Pons (tissue), 1 donor: ENCODE data around the gene ADAMTS13.
"Not testable (repeated sequence)": the region's sequence is repeated elsewhere in the genome, so short reads cannot be mapped to it uniquely, and the experiment has no call there.

ENCODE experiments used
- DNase-seq: peaks from one replicate; pipeline ENCODE4 v3.0.0-alpha.2; 2016; ENCODE audit warnings: low spot score

The ADAMTS13 gene

DNA sequence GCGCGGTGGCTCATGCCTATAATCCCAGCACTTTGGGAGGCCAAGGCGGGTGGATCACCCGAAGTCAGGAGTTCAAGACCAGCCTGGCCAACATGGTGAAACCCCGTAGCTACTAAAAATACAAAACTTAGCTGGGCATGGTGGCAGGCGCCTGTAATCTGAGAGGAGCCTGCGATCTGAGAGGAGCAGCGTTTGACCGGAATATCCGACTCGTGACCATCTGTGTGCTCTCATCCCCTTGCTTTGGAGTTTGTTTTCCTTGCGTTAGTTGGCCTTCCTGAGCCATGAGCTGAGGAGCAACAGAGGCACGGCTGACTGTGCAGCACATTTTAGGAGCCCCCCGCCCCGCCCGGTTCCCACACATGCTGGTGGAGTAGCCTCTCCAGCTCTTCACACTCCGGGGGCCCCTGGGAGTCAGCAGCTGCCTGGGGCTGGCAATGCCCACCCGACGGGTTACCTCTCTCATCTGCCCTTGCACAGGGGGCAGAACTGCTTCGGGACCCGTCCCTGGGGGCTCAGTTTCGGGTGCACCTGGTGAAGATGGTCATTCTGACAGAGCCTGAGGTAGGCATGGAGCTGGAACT is 3.0 kb downstream of the ADAMTS13 start:
- DNase-seq: no peak

DNA sequence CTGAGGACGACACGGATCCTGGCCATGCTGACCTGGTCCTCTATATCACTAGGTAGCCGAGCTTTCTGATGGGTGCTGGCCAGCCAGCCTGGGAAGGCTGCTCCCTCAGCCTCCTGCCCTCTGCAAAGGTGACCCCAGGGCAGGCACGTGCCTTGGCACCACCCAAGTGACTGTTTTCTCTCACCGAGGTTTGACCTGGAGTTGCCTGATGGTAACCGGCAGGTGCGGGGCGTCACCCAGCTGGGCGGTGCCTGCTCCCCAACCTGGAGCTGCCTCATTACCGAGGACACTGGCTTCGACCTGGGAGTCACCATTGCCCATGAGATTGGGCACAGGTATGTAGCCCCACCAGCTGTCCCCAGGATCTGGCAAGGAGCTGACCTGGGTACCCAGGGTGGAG is 3.8 kb downstream of the ADAMTS13 start:
- DNase-seq: no peak

DNA sequence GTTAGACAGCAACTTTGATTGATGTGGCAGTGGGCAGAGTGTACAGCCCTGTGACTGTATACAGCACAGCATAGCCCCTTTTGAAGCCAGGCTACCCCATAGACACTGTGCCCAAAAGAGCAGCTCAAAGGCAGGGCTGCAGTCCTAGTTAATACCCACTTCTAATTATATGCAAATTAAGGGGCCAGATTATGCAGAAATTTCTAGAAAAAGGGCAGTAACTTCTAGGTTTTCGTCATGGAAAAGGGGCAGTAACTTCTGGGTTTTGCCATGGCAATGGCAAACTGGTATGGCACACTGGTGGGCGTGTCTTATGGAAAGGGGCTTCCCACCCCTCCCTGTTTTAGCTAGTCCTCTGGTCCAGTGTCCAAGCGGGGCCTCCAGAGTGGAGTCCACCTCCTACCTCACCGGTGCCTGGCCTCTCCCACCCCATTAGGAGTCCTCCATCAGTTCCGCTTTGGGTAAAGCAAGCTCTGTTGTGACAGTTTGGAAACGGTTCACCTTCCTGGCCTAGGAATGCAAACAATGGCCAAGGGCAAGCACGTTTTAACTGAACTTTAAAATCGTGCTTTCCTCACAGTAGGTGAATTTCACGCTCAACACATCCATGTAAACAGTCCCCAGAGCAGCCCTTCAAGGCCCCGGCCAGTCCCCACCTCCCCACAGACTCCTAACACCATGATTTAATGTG is 5.6 kb downstream of the ADAMTS13 start:
- no peak for DNase-seq

DNA sequence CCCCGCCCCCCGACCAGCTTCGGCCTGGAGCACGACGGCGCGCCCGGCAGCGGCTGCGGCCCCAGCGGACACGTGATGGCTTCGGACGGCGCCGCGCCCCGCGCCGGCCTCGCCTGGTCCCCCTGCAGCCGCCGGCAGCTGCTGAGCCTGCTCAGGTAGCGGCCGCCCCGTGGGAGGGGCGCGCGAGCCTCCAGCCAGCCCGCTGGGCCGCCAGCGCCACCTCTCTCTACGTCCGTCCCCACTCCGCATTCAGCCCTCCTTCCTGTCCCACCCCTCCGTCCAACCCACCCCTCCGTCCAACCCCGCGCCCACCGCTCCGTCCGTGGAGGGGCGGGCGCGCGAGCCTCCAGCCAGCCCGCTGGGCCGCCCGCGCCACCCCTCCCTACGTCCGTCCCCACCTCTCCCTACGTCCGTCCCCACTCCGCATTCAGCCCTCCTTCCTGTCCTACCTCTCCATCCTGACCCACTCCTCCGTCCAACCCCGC is 6.5 kb downstream of the ADAMTS13 start:
- DNase-seq: no peak

DNA sequence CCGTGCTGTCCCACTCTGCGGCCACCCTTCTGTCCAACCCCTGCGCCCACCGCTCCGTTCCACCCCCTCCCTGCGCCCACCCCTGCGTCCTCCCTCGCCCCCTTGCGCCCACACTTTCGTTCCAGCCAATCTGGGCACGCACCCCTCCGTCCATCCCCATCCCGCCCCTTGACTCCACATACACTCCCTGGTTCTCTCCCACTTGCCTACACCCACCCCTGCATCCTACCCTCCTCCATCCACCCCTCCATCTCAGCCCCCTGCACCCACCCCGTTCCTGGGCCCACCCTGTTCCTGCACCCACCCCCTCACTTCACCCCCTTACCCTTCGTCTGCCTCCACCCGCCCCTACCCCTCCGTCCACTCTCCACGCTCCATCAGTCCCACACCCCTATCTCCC is 7.0 kb downstream of the ADAMTS13 start:
- no peak for DNase-seq

DNA sequence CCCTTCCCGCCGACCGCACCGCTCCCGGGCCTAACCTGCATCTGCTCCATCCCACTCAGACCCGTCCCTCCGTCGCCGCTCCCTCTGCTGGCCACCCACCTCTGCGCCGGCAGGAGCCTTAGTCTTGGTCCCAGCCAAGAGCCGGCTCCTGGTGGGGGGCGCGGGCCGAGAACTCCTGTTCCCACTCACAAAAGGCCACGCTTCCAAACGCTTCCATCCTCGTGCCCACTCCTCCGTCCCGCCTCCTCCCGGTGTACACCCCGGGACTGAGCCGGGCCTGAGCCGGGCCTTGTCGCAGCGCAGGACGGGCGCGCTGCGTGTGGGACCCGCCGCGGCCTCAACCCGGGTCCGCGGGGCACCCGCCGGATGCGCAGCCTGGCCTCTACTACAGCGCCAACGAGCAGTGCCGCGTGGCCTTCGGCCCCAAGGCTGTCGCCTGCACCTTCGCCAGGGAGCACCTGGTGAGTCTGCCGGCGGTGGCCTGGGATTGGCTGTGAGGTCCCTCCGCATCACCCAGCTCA is 7.5 kb downstream of the ADAMTS13 start:
- no peak for DNase-seq

DNA sequence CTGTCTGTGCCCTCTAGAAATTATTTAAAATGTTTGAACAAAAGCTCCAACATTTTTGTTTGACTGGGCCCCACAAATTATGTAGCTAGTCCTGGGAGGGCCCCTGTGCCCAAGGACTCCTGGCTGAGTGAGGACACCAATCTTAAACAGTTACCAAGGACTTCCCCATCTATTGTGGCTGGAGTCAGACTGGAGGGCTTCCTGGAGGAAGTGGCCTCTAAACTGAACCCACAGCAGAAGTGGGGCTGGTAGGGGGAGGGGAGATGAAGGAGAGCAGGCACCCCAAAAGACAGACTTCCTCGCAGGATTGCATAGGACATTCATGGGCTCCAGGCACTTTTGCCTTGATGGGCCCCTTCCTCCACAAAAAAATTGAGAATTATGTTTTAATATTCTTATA is 8.1 kb downstream of the ADAMTS13 start:
- DNase-seq: no peak

DNA sequence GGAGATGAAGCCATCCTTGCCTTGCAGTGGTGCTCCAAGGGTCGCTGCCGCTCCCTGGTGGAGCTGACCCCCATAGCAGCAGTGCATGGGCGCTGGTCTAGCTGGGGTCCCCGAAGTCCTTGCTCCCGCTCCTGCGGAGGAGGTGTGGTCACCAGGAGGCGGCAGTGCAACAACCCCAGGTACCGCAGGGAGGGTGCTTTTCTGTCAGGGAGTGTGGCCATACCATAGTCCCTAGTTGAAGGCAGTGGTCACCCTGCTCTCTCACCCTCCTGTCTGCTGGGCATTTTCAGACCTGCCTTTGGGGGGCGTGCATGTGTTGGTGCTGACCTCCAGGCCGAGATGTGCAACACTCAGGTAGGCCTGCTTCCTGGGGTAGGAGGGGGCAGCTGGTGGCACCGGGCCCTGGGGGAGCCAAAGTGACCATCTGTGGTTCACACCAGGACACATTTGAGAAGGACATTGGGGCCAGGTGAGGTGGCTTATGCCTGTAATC is 11.2 kb downstream of the ADAMTS13 start:
- no peak for DNase-seq

DNA sequence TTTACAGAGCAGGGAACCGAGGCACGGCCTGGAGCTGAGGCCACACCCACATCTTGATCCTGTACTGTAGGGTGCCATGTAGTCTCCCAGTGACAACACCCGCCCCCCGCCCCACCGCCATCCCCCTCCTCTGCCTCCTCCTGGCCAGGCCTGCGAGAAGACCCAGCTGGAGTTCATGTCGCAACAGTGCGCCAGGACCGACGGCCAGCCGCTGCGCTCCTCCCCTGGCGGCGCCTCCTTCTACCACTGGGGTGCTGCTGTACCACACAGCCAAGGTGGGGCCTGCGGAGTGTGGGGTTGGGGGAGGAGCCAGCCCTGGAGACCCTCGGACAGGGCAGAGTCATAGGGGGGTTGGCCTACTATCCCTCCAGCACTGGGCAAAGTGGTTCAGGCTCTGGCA is 14.5 kb downstream of the ADAMTS13 start:
- no peak for DNase-seq

DNA sequence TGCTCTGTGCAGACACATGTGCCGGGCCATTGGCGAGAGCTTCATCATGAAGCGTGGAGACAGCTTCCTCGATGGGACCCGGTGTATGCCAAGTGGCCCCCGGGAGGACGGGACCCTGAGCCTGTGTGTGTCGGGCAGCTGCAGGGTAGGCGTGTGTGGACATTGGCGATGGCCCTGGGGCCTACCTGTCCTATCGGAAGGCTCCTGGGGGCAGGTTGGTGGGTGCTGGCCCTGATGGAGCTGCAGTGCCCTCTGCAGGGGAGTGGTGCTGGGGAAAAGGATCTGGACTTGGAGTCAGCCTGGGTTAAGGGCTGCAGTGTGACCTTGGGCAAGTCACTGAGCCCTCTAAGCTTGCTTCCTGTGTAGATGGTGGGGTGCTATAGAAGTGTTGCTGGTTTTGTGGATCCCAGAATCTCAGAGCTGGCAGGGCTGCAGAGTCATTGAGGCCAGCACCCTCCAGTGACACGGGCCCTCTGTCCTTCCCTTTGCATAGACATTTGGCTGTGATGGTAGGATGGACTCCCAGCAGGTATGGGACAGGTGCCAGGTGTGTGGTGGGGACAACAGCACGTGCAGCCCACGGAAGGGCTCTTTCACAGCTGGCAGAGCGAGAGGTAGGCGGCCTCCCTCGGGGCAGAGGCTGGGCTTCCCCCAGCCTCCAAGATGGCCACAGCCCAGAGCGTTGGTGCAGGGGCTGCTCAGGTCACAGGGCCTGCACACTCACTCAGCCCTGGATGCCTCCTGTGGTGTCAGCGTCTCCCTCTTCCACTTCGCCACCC is 15.8 kb downstream of the ADAMTS13 start:
- DNase-seq: no peak

DNA sequence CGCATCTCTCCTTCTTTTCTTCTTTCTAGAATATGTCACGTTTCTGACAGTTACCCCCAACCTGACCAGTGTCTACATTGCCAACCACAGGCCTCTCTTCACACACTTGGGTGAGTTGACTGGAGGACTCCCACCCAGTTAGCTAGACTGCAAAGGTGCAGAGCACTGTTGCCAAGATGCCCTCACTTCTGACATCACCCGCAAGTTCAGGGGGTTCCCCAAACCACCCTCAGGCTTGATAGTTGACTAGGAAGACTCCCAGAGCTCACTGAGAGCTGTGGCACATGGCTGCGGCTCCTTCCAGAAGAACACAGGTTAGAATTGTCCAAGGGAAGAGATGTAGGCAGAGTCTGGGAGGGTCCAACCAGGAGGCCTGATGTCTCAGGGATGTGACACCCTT is 17.2 kb downstream of the ADAMTS13 start:
- no peak for DNase-seq

DNA sequence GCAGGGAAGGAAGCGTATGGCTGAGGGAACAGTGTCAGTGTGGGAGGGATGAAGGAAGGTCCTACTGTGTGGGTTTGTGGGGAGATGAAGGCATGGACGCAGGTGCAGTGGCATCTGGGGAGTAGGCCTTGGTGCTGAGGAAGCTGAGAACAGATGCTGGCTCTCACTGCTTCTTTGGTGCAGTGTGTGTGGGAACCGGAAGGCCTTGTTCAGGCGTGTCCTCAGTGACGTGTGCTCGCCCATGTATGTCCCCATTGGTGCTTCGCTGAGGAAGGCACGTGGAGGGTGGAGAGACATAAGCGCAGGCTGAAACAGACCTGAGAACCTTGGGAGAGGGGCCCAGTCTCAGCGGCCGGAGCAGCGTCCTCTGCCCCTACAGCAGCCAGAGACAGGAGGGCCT is 18.7 kb downstream of the ADAMTS13 start:
- DNase-seq: no peak

DNA sequence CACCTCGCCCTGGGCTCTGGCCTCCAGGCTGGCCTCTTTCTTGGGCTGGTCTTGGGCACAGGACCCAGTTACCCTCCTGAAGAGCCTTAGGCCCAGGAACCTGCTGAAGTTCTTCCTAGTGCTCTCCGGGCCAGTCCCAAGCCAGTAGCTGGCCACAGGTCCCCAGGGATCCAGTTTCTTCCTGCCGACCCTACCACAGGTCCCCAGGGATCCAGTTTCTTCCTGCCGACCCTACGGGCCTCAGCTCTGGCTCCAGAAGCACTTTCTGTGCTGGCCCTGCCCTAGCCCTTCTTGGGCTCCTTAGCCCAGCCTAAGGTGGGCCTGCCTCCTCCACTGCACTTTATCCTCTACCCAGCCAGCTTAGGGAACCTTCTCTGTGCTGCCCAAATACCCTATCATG is 19.4 kb downstream of the ADAMTS13 start:
- DNase-seq: no peak

DNA sequence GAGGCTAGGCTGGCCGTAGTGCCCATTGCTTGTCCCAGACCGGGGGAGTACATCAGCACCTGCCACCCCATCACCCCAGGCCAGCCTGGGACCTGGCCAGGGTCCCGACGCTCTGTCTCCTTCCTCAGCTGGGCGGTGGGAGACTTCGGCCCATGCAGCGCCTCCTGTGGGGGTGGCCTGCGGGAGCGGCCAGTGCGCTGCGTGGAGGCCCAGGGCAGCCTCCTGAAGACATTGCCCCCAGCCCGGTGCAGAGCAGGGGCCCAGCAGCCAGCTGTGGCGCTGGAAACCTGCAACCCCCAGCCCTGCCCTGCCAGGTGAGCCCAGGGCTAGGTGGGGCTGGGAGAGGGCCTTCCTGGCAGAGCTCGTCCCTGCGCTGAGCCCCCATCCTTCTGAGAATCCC is 21.1 kb downstream of the ADAMTS13 start:
- no peak for DNase-seq

DNA sequence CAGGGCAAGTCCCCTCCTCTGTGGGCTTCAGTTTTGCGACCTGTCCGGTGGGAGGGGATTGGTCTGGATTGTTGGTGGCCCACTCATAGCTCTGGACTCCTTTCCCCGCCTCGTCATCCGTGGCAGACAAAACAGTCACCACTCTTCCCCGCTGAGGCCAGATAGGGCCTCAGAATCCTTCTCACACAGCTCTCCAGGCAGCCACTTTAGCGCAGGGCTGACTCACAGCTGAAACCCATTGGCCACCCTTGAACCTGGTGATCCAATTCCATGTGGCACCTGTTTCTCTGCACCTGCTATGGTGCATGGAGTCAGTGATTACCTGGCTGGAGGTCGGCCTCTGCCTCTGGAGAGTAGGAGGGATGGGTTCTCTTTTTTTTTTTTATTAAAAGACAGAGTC is 21.8 kb downstream of the ADAMTS13 start:
- DNase-seq: no peak

DNA sequence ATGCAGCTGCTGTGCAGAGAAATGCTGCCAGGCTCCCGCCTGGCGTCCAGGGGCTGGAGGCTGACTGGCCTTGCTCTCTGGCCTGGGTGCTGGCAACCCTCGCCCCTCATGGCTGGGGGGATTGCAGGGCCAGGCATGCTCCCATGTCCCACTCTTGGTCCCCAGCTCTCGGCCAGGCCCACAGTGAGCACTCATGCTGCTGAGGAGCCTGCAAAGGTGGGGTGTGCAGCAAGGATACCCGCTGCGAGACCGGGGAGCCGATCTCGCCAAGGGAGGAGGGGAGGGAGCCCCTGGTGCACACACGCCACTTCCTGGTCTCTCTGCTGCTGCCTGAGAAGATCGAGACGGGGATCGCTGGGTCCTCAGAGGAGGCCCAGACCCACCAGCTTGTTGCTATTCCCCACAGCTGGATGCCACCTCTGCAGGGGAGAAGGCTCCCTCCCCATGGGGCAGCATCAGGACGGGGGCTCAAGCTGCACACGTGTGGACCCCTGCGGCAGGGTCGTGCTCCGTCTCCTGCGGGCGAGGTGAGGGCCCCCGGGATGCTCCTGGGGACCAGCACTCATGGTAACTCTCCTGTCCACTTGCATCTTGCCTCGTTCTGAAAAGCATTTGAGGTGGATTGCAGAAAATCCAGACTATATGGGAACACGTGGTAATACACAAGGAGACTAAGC is 23.3 kb downstream of the ADAMTS13 start:
- DNase-seq: no peak

DNA sequence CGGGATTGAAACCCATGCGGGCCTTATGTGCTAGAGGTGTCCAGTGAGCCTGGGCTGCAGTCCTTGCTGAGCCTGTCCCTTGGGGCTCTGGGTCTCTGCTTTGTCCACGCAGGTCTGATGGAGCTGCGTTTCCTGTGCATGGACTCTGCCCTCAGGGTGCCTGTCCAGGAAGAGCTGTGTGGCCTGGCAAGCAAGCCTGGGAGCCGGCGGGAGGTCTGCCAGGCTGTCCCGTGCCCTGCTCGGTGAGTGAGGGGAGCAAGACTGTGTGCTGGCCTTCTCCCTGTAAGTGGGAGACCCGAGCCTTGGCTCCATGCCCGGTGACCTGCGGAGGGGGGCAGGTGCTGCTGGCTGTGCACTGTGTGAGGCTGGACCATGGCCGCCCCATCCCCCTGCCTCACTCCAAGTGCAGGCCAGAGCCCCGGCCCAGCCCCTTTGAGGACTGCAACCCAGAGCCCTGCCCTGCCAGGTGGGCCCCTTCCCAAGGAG is 26.4 kb downstream of the ADAMTS13 start:
- no peak for DNase-seq

DNA sequence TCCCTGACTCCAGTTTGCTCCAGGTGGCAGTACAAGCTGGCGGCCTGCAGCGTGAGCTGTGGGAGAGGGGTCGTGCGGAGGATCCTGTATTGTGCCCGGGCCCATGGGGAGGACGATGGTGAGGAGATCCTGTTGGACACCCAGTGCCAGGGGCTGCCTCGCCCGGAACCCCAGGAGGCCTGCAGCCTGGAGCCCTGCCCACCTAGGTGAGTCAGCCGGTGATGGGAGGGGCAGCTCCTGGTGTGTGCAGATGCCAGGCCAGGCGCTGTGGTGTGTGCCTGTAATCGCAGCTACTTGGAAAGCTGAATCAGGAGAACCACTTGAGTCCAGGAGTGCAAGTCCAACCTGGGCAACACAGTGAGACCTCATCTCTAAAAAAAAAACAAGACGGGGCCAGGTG is 27.6 kb downstream of the ADAMTS13 start:
- no peak for DNase-seq

DNA sequence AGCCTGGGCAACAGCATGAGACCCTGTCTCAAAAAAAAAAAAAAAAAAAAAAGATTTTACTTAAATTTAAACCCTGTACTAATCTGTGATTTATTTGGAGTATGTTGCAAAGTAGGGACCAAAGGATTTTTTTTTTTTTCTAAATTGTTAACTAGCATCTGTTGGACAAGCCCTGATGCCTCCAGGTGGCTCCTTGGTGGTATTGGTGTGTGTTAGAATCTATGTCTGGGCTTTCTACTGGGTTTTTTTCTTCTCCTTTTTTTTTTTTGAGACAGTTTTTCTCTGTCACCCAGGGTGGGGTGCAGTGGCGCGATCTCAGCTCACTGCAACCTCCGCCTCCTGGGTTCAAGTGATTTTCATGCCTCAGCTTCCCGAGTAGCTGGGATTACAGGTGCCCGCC is 29.7 kb downstream of the ADAMTS13 start:
- DNase-seq: not testable (repeated sequence)

DNA sequence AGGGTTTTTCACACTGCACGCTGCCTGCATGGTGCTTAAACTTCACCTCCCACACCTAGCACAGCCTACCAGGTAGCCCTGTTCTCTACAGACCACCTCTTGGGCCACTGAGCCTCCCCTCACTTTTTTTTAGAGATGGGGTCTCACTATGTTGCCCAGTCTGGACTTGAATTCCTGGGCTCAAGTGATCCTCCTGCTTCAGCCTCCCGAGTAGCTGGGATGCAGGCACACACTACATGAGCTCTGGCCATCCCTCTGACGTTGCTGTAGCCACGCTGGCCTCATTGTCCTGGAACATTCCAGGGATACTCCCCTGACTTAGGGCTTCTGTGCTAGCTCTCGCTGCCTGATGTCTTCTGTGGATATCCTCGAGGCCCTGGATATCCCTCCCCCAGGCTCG is 30.4 kb downstream of the ADAMTS13 start:
- DNase-seq: no peak

DNA sequence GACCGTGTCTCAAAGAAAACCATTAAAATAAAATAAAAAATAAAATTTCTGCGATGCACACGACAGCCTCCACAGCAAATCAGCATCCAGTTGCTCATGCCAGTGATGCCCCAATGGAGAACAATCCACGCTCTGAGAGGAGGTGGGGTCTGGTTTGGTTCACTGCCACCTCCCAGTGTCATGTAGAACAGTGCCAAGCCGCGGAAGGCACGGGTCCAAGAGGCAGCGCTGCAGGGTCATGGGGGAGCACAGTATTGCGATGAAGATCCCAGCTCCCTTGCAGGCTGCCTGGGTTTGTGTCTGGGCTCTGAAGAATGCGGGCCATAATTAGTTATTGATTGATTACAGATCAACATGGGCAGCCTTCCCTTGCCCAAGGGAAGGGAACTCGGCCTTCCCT is 31.5 kb downstream of the ADAMTS13 start:
- peak; percentile 34 for DNase-seq

DNA sequence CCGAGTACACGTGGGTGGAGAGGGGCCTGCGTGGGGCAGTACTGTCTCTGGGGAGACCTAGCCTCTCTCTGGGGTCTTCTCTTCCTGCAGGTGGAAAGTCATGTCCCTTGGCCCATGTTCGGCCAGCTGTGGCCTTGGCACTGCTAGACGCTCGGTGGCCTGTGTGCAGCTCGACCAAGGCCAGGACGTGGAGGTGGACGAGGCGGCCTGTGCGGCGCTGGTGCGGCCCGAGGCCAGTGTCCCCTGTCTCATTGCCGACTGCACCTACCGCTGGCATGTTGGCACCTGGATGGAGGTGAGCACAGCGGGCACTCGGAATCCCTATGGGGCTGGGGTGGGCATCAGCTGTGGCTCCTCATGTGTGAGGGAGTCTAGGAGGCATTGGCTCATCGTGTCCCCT is 32.2 kb downstream of the ADAMTS13 start:
- no peak for DNase-seq
